ENCODE results near the gene NT5DC2.

Gene NT5DC2

GRCh38 chr3:52533623-52534280 is at the start of gene NT5DC2:
Gene NT5DC2 (minus strand): TSS chr3:52533857. CDS start chr3:52533737, 120 bp downstream.
- no peak for FAIRE-seq

- FAIRE-seq: no peak
Observed at GRCh38 chr3:52574056-52574965, 40.7 kb upstream of the NT5DC2 start.

- no peak for FAIRE-seq
Observed at GRCh38 chr3:52572221-52572620, 38.6 kb upstream of the NT5DC2 start.

GRCh38 chr3:52570076-52570475 is 36.4 kb upstream of the NT5DC2 start:
- no peak for FAIRE-seq

GRCh38 chr3:52568069-52568468 is 34.4 kb upstream of the NT5DC2 start:
- FAIRE-seq: no peak

GRCh38 chr3:52563984-52564383 is 30.3 kb upstream of the NT5DC2 start:
- peak; percentile 25 for FAIRE-seq

GRCh38 chr3:52561028-52561747 is 27.5 kb upstream of the NT5DC2 start:
- FAIRE-seq: peak; percentile 47

GRCh38 chr3:52558436-52558835 is 24.8 kb upstream of the NT5DC2 start:
- FAIRE-seq: no peak

GRCh38 chr3:52557011-52557960 is 23.6 kb upstream of the NT5DC2 start:
- peak; percentile 15 for FAIRE-seq

GRCh38 chr3:52555056-52555455 is 21.4 kb upstream of the NT5DC2 start:
- no peak for FAIRE-seq

GRCh38 chr3:52554026-52554755 is 20.5 kb upstream of the NT5DC2 start:
- FAIRE-seq: no peak

- no peak for FAIRE-seq
Observed at GRCh38 chr3:52552089-52552488, 18.4 kb upstream of the NT5DC2 start.

- no peak for FAIRE-seq
Observed at GRCh38 chr3:52551118-52551517, 17.5 kb upstream of the NT5DC2 start.

- FAIRE-seq: no peak
Observed at GRCh38 chr3:52547143-52547542, 13.5 kb upstream of the NT5DC2 start.

- no peak for FAIRE-seq
Observed at GRCh38 chr3:52546111-52546901, 12.6 kb upstream of the NT5DC2 start.

- no peak for FAIRE-seq
Observed at GRCh38 chr3:52544937-52545336, 11.3 kb upstream of the NT5DC2 start.

- no peak for FAIRE-seq
Observed at GRCh38 chr3:52541050-52541449, 7.4 kb upstream of the NT5DC2 start.

- FAIRE-seq: no peak
Observed at GRCh38 chr3:52539010-52539653, 5.5 kb upstream of the NT5DC2 start.

GRCh38 chr3:52537726-52538421 is 4.2 kb upstream of the NT5DC2 start:
- FAIRE-seq: no peak
